Activated naive CD8-positive, alpha-beta T cell treated with anti-CD3 and anti-CD28 coated beads, Interleukin-2, amount 10 ng/mL, durations not matched to agents 7 days and 5 days (primary cell): ENCODE data around the gene ATP10A. TPM values are rescaled to one million over a fixed set of nuclear protein-coding genes. Genes with fewer than 3 reads are reported as not detected.

Experiments used
- microRNA-seq: library from miRNA; unstranded; fragments of <30 nt; microRNA quantifications from one replicate; pipeline ENCODE4 v1.2.0, GENCODE V29; 2022
- total RNA-seq, 2 experiments: library from RNA; stranded (reverse); gene quantifications; one replicate each; pipeline ENCODE4 v1.2.3, GENCODE V29; 2021

The ATP10A gene
- total RNA-seq, 2 experiments from 2014 or later, result 57.9 to 60.3 TPM

Small RNAs within 50 kb of the gene (microRNA-seq; reads per million reads assigned to microRNA genes)
- gene MIR4715, result 4.2 reads per million
